HepG2 (cell line): ENCODE measurements around the gene TUBA4B. TPM values are rescaled to one million over a fixed set of nuclear protein-coding genes. Genes with fewer than 3 reads are reported as not detected.

Source experiments
- DMTF1 ChIP-seq: sonication (generic); formaldehyde crosslinking; IDR thresholded peaks from 2 replicates; pipeline ENCODE4 v1.4.0; 2020; ENCODE audit warnings: mild to moderate bottlenecking, missing genetic modification reagents
- ERF ChIP-seq: IDR thresholded peaks from 2 replicates; pipeline ENCODE4 v1.6.1; 2018; ENCODE audit warnings: missing biosample characterization, missing genetic modification reagents
- MBNL3 ChIP-seq: fragments of 250-450 bp; sonication (Bioruptor Pico); conservative IDR thresholded peaks from 2 replicates; pipeline ENCODE4 v1.8.0; 2022; ENCODE audit warnings: mild to moderate bottlenecking, inconsistent platforms
- TIGD3 ChIP-seq: sonication (generic); formaldehyde crosslinking; IDR thresholded peaks from 2 replicates; pipeline ENCODE4 v1.5.1; 2020; ENCODE audit warnings: mild to moderate bottlenecking, missing genetic modification reagents, borderline replicate concordance
- YY1 ChIP-seq: IDR thresholded peaks from 2 replicates; pipeline ENCODE4 v1.6.1; 2011; ENCODE audit warnings: low read length, low read depth, moderate library complexity, mild to moderate bottlenecking; ENCODE audit not compliant: insufficient read depth, insufficient replicate concordance
- ZBTB33 ChIP-seq: sonication (generic); formaldehyde crosslinking; IDR thresholded peaks from 2 replicates; pipeline ENCODE4 v1.4.0; 2020; ENCODE audit warnings: missing genetic modification reagents
- ZFP82 ChIP-seq: sonication (generic); formaldehyde crosslinking; IDR thresholded peaks from 2 replicates; pipeline ENCODE4 v1.5.1; 2020; ENCODE audit warnings: mild to moderate bottlenecking, missing genetic modification reagents, borderline replicate concordance
- ZNF253 ChIP-seq: sonication (generic); formaldehyde crosslinking; IDR thresholded peaks from 2 replicates; pipeline ENCODE4 v1.8.0; 2022; ENCODE audit warnings: mild to moderate bottlenecking, missing genetic modification reagents, borderline replicate concordance
- ZNF572 ChIP-seq: sonication (generic); formaldehyde crosslinking; IDR thresholded peaks from 2 replicates; pipeline ENCODE4 v1.5.1; 2020; ENCODE audit warnings: mild to moderate bottlenecking, missing genetic modification reagents
- ZNF776 ChIP-seq: sonication (generic); formaldehyde crosslinking; IDR thresholded peaks from 2 replicates; pipeline ENCODE4 v1.4.0; 2020; ENCODE audit warnings: mild to moderate bottlenecking, missing genetic modification reagents
- ZNF777 ChIP-seq: sonication (generic); formaldehyde crosslinking; IDR thresholded peaks from 2 replicates; pipeline ENCODE4 v1.4.0; 2020; ENCODE audit warnings: missing genetic modification reagents
- ZNF878 ChIP-seq: sonication (generic); formaldehyde crosslinking; IDR thresholded peaks from 2 replicates; pipeline ENCODE4 v1.8.1; 2023; ENCODE audit warnings: mild to moderate bottlenecking, missing genetic modification reagents, moderate library complexity
- ZSCAN31 ChIP-seq: sonication (generic); formaldehyde crosslinking; IDR thresholded peaks from 2 replicates; pipeline ENCODE4 v1.5.0; 2020; ENCODE audit warnings: low read depth, mild to moderate bottlenecking, missing genetic modification reagents
- polyA plus RNA-seq, 8 experiments: library from polyadenylated mRNA; depleted of rRNA in 3 of 8; stranded (reverse) in 7 of 8; unstranded in 1 of 8; fragments of >200 nt; fragmentation: Illumina TruSeq in 4 of 8; extraction: Trizol in 4 of 8; gene quantifications; 2 replicates each; pipeline versions ENCODE4 v1.2.1 to v1.2.3, GENCODE V29; 2011 to 2016; ENCODE audit warnings: low read depth in 4 of 8, missing spikeins in 1 of 8, mixed read lengths in 1 of 8; ENCODE audit not compliant: insufficient read depth in 1 of 8
- total RNA-seq, 5 experiments: library from RNA; depleted of rRNA; stranded (reverse); fragments of >200 nt; fragmentation: Illumina TruSeq; extraction: Trizol; gene quantifications; 2 replicates each; pipeline ENCODE4 v1.2.3, GENCODE V29; 2016; ENCODE audit warnings: low read depth in 1 of 5
- TF ChIP-seq, protein P1 (sequence below): sonication (generic); formaldehyde crosslinking; IDR thresholded peaks from 2 replicates; pipeline ENCODE4 v1.4.0; 2020; ENCODE audit warnings: mild to moderate bottlenecking, missing genetic modification reagents
- TF ChIP-seq, protein P2 (sequence below), 2 experiments: sonication (generic) in 1 of 2; formaldehyde crosslinking in 1 of 2; IDR thresholded peaks; 2 replicates each; pipeline versions ENCODE4 v1.4.0 to v1.6.1; 2016 to 2020; ENCODE audit warnings: borderline replicate concordance in 1 of 2, low read depth in 1 of 2, mild to moderate bottlenecking in 1 of 2, missing genetic modification reagents in 1 of 2

Gene TUBA4B
- total and polyA plus RNA-seq, 2 of the 13 experiments (the other 11 are each of a cell fraction or from before 2014, with no cell fraction given), result 0.18 to 0.22 TPM

GRCh38 chr2:219294356-219295351 is 41.6 kb downstream of the TUBA4B start (continued):
- TF ChIP-seq DMTF1 (no peak), ZNF777 (peak; percentile 49; the same call in 1 of the 2 replicates), ZNF878 (CRISPR knock-in tag) (no peak), MBNL3 (CRISPR knock-in tag) (no peak), ZFP82 (CRISPR knock-in tag) (no peak), YY1 (peak; percentile 82), ZBTB33 (CRISPR knock-in tag) (peak; percentile 84), ZNF572 (0 out of 2 replicates have a peak, but pooled peaks have one; percentile 86), ERF (CRISPR knock-in tag) (peak; percentile 98), ZNF253 (CRISPR knock-in tag) (peak; percentile 84), ZNF776 (CRISPR knock-in tag) (peak; percentile 59; the same call in 1 of the 2 replicates), TIGD3 (0 out of 2 replicates have a peak, but pooled peaks have one; percentile 21), ZSCAN31 (peak; percentile 97)
- TF ChIP-seq, protein P1, sequence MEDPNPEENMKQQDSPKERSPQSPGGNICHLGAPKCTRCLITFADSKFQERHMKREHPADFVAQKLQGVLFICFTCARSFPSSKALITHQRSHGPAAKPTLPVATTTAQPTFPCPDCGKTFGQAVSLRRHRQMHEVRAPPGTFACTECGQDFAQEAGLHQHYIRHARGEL (CRISPR knock-in tag), result no peak
- TF ChIP-seq, protein P2, sequence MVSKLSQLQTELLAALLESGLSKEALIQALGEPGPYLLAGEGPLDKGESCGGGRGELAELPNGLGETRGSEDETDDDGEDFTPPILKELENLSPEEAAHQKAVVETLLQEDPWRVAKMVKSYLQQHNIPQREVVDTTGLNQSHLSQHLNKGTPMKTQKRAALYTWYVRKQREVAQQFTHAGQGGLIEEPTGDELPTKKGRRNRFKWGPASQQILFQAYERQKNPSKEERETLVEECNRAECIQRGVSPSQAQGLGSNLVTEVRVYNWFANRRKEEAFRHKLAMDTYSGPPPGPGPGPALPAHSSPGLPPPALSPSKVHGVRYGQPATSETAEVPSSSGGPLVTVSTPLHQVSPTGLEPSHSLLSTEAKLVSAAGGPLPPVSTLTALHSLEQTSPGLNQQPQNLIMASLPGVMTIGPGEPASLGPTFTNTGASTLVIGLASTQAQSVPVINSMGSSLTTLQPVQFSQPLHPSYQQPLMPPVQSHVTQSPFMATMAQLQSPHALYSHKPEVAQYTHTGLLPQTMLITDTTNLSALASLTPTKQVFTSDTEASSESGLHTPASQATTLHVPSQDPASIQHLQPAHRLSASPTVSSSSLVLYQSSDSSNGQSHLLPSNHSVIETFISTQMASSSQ (IDR thresholded peaks at IDR 0.05; ENCODE audit: low read depth), result no peak; the same call in 1 of the 2 replicates
- TF ChIP-seq, protein P2 (CRISPR knock-in tag; IDR thresholded peaks at IDR 0.05; ENCODE audit: borderline replicate concordance), result peak; percentile 75; the same call in 1 of the 2 replicates
